ENCODE measurements around the gene C1QTNF6.

DNA sequence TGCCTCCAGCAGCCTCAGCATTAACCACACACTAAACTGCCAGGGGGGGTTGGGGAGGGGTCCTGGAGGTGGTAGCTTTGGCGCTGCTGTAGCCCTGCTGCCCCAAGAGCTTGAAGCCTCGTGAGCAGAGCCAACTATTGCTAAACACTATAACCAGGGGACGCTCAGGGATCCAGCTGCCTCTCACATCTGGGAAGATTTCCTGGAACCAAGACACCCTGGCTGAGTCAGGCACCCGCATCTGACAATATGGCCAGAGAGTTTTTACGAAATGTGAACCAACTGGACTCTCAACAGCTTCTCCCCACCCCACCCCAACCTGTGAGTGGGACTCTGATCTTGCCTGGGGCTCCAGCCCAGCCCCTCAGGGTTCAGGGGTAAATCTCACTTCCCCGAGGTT, 14.3 kb downstream of the C1QTNF6 start:
- TF ChIP-seq, protein P1, sequence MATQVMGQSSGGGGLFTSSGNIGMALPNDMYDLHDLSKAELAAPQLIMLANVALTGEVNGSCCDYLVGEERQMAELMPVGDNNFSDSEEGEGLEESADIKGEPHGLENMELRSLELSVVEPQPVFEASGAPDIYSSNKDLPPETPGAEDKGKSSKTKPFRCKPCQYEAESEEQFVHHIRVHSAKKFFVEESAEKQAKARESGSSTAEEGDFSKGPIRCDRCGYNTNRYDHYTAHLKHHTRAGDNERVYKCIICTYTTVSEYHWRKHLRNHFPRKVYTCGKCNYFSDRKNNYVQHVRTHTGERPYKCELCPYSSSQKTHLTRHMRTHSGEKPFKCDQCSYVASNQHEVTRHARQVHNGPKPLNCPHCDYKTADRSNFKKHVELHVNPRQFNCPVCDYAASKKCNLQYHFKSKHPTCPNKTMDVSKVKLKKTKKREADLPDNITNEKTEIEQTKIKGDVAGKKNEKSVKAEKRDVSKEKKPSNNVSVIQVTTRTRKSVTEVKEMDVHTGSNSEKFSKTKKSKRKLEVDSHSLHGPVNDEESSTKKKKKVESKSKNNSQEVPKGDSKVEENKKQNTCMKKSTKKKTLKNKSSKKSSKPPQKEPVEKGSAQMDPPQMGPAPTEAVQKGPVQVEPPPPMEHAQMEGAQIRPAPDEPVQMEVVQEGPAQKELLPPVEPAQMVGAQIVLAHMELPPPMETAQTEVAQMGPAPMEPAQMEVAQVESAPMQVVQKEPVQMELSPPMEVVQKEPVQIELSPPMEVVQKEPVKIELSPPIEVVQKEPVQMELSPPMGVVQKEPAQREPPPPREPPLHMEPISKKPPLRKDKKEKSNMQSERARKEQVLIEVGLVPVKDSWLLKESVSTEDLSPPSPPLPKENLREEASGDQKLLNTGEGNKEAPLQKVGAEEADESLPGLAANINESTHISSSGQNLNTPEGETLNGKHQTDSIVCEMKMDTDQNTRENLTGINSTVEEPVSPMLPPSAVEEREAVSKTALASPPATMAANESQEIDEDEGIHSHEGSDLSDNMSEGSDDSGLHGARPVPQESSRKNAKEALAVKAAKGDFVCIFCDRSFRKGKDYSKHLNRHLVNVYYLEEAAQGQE (IDR thresholded peaks at IDR 0.05; ENCODE audit: insufficient read depth in 1 of 2, low read depth in 2 of 2, low read length in 2 of 2) = no peak
- TF ChIP-seq POLR2AphosphoS5 (IDR thresholded peaks at IDR 0.05; ENCODE audit: low read depth, low read length) (no peak), TAF1 (IDR thresholded peaks at IDR 0.05; ENCODE audit: borderline replicate concordance, insufficient read depth, low read length) (no peak)

Measured in PFSK-1 (cell line).